GM15510 (cell line): ENCODE results near the gene DIAPH3.

Source experiments
- POLR2A ChIP-seq: IDR thresholded peaks from 3 replicates; pipeline ENCODE4 v1.6.1; 2011; ENCODE audit warnings: borderline replicate concordance; ENCODE audit not compliant: insufficient read length; ENCODE audit errors: extremely low read depth

Gene DIAPH3

DNA sequence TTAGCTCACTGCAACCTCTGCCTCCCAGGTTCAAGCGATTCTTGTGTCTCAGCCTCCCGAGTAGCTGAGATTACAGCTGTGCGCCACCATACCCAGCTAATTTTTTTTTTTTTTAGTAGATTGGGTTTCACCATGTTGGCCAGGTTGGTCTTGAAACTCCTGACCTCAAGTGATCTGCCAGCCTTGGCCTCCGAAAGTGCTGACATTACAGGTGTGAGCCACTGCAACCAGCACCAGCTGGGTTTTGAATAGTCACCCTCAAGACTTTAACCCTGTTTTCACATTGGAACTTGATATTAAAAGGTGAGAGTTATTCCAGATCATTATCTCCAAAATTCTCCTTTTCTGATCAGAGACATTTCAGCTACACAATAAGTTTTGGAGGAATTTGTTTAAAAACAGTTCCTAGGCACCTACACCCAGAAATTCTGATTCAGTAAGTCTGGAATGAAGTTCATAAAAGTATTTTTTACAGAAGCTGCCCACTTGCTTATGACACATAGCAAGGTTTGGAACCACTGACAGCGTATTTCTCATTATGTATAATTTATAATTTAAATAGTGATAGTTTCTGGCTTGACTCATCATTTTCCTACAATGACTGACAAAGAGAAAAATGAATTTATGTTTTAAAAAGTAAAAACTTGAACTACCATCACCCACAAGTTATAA is 417.3 kb downstream of the DIAPH3 start:
- TF ChIP-seq POLR2A, result no peak

DNA sequence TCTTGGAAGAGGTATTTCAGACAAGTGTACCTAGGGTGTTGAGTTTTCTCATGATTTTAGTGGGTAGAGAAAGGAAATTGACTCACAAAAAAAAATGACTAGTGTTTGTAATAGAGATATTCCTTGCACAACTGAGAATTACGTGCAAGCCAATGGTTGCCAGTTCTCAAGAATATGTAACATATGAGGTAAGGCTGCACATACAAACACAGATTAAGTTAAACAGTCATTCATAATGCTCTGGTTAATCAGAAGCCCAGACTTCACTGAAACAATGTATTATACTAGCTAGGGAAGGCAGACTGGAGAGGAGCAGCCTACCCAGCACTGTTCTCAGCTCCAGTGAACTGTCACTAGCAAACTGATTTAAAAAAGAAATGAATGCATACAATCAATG is 418.3 kb downstream of the DIAPH3 start:
- TF ChIP-seq POLR2A, result no peak

DNA sequence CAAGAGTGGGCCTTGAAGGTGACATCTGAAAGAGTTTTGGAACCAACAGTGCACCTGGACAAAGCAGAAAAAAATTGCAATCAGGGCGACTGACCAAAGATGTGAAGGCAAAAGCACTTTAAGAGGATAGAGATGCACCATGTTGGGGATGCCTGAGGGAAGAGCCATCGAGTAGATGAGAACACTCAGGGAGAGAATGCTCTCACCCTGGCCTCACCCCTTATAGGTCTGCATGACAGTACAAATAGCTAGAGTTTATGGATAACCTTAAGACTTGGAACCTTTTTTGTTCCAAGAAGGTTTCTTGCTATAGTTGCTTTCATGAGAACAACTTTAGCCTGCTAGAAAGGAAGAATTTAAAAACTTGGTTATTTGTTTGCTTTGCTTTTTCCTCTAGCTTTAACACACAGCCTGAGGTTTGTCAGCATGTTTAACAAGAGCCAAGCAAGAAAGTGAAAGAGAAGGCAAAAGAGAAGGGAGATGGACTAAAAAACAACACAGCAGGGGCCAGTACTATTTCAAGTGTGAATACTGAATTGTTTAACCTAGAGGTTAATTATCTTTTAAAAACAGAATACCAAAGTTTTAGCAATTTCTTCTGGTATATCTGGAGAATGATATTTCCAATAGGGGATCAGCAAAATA is 418.9 kb downstream of the DIAPH3 start:
- no peak for TF ChIP-seq POLR2A

DNA sequence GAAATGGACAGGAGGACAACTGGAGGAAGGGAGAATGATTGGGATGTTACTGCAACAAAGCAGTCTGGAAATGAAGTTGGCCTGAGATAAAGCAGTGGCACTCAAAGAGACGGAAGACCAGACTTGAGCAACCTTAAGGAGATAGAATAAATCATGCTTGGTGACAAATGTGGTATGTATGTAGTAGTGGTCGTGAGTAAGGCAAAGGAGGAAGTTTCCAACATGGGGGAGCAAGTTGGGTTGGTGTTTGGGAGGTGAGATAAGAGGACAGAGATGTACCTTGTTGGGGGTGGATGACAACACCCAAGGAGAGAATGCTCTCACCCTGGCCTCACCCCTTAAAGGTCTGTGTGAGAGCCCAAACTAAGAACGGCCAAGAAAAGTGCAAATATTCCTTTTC is 420.5 kb downstream of the DIAPH3 start:
- TF ChIP-seq POLR2A, result no peak

DNA sequence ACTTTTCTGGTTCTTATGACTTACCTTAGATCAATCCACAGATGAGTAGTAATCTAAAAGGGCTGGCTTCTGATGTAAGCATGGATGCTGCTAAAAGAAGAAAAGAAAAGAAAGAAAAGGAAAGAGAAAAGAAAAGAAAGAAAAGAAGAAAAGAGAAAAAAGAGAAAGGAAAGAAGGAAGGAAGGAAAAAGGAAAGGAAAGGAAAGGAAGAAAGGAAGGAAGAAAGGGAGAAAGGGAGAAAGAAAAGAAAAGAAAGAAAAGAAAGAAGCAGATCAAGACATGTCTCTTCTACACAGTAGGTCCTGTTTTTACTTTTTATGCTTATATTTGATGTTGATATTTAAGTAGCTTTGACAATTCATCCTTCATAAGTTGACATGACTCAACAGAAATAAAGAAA is 421.3 kb downstream of the DIAPH3 start:
- TF ChIP-seq POLR2A, result no peak

DNA sequence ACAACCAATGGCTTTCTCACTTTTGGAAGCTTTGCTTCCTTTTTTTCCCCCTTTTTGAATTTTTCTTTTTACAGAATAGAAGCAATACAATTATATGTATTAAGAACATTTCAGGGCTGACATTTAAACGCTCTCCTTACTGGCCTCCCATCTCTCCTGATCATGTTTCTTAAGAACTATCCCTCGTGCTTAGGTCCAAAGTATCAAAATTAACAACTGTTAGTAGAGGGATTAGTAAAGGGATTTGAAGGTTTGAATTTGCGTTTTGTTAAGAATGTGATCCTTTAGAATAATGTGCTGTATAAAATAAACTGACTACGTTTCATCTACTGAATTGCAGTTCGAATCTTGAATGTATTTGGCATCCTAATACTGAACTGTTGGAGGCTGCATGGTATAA is 424.8 kb downstream of the DIAPH3 start:
- TF ChIP-seq POLR2A, result no peak

DNA sequence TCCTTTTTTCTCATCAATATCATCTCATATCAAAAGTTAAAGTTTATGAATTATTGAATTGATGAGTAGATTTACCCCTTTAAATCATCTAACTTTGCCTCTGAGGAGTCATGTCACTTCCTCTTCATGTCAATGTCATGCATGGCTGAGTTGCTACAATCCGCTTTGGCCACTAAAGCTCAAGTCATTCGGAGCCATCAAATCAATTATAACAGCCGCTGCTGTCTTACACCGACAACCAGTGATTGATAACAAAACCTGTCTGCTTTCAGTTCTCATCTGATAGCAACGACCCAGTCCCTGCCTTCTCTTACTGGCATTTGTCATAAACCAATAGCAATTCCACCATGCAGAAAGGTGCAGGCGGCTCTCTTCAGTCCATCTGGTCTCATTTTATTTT is 429.3 kb downstream of the DIAPH3 start:
- no peak for TF ChIP-seq POLR2A

DNA sequence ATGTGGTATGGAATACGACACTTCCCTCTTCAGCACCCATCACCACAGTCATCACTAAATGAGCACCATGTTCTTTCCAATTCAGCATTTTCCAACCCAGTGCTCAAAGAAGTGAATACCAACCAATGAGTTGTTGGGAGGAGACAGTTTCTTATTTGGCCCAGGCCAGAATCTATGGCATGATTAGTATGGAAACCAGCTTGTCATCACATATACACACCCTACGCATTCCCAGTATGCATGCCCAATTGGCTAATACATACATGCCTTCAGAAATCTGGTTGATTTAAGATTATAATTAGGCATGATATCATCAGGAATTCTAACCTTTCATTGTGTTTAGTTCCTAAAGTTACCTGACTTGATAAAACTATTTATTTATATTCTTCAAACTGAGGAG is 430.0 kb downstream of the DIAPH3 start:
- no peak for TF ChIP-seq POLR2A

DNA sequence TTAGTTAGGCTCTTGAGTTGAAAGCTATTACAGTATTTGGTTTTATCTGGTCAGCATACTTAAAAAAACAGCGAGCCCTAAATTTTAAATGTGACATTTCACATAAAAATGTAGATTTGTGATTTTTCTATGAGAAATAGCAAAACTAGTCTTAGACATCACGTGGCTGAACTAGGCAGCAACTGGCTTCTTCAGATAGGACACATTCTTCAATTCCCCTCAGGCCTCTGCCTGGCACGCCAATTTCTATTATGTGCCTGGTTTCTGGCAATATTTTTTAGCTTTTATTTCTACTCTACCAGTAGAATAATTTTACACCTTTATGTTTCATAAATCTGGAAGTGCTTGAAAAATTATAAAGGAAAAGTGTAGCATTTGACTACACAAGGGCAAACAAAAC is 433.7 kb downstream of the DIAPH3 start:
- no peak for TF ChIP-seq POLR2A

DNA sequence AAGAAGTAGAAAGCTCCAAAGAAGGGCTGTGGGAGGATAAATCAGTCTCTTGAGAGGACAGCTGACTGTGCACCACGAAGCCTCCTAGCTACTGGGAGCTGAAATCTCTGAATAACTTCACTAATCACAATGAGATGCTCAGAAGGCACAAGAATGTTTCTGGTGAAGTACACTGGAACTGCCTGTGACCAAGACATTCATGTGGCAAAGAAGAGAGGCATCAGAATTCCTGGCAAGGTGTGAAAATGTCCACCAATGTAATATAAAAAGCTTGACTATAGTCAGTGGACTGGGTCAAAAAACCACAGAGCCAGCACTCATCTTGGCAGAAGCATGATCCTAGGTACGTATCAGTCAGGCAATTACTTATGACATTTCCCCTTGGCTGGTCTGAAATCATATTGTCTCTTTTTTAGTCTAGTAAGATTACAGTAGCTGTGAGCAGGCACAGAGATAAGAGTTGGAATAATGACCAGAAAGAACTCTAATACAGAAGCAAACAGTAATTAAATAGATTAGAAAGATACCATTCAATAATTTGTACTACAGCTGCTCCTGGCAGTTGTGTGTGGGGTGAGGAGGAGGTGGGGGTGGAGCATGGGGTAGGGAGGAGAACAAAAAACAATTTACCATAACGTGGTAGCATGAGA is 434.7 kb downstream of the DIAPH3 start:
- TF ChIP-seq POLR2A, result no peak

DNA sequence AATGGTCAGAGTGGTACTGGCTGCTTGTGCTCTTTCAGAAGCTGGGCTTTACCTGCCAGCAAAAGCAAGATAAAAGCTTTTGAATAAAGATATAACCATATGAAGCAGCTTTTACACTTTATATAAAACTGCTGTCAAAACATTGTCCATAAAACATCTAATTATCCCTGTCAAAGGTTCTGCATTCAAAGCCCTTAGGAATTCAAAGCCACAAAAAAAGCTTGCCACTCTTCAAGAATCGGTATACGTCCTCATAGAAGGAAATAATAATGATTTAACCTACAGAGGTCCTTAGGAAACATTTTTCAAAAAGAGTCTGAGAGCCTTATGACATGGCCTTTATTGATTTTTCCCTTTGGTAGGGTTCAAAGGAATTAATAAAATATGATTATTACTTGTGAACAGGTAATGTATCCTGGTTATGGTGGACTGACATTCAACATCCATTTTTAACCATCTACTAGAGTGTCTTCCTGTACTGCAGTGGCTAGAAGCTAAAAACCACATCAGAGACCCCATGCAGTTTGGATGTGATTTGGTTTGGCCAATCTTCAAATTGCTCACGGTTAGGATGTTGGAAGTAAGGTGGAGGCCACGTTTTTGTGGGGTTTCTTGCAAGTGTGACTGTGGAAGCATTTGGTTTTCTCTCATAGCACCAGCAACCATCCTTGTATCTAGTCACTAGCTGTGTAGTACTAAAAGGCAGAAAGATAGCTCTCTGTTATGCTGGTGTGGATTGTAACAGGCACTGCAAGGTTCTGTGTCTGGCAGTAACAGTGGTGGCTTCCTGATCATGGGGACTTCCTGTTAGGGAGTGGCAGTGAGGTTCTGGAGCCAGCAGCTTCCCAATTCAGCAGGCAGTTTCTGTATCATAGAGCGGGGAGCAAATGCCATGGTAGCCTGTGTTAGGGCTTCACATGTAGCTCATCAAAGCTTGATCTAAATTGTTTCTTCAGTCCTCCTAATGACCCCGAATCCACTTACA is 441.5 kb downstream of the DIAPH3 start:
- TF ChIP-seq POLR2A, result no peak

DNA sequence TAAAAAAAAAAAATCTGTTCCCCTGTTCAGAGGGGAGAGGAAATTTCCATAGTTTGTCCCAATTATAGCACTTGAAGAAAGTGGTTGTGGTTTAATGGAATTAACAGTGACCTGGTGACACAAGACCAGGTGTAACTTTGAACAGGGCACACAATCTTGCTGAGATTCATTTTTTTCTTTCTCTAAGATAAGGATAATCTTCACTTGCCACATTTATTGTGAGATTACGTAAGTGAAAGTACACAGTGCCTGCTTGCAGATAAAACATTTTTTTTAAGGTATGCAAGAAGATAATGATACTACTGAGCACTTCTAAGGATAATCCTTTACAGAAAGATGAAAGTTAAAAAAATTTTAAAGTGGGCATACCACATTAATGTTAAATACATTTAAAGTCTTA is 448.1 kb downstream of the DIAPH3 start:
- TF ChIP-seq POLR2A, result no peak

DNA sequence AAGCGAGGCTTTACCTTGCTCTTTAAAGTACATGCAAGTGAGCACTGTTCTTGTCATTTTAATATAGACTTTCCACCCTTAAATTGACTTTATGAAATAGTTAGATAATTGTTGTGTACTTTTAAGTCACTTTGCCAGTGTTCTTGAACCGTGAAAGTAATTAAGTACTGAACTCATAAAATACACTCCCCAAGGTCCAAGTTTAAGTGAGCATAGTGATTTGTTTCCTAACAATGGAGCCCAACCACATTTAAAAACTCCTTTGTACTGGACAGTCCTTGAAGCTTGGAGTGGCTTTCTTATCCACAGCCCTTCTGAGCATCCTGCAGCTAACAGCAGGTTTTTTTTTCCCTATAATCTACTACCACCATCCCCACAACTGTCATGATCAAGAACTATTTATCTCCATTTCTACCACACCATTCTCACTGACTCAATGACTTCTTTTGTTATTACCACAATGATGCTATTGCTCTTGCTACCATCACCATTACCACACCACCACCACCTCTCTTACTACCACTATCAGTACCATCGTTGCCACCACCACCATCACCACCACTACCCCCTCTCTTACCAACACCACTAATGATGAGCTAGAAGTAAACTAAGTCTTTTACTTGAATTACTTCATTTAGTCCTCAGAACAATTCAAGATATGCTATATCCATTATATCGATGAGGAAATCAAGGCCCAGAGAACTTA is 452.6 kb downstream of the DIAPH3 start:
- TF ChIP-seq POLR2A, result no peak

DNA sequence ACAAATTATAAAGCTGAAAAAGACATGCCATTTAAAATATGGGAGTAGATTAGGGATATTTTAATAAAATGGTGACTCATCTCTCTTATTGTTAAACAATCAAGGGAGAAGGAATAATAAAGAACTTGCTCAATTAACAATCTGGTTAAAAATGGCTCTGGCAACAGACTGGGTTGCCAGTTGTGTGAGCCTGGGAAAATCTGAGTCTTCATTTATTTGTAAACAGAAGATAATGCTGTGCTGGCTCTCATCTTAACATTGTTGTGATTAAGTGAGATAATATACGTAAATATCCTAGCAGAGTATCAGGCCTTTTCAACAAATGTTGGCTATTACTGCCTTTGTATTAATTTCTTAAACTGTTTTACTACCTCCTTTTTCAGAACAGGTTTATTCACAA is 453.3 kb downstream of the DIAPH3 start:
- TF ChIP-seq POLR2A, result no peak
